B cell (primary cell): ENCODE measurements around the gene FXYD3.

Source experiments
- EZH2 ChIP-seq: IDR thresholded peaks from 2 replicates; pipeline ENCODE4 v1.6.1; 2012; ENCODE audit warnings: borderline replicate concordance, low read depth, mild to moderate bottlenecking, moderate library complexity, low read length; ENCODE audit not compliant: insufficient read depth, poor library complexity, severe bottlenecking
- TF ChIP-seq, protein P1 (sequence below): fragments of 200-600 bp; IDR thresholded peaks from one replicate; pipeline ENCODE4 v1.8.0; 2022; ENCODE audit warnings: antibody characterized with exemption, mild to moderate bottlenecking

DNA sequence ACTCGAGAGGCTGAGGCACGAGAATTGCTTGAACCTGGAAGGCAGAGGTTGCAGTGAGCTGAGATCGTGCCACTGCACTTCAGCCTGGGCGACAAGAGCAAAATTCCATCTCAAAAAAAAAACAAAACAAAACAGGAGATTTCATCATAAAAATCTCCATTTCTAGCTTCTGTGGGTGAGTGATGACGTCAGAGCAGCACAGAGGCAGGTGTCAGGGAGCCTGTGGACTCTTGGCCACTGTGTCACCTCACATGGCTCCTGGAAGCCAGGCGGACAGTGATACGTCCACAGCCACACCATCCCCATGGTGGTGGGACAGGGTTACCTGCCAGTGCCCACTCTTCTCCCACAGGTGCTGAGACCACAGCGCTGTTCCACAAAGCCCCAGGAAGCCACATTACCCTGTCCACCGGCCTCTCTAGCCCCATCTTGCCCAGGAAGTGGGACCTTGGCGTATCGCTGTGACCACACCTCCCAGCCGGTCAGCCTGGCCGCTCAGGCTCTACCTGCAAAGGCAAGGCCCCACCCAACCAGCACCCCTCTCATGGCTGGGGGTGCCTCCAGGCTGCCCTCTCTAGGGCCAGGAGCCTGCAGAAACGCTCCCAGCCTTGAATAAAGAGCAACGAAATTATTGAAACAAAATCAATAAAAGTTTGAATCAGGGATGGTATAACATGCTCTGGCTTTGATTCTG, 2.5 kb upstream of the FXYD3 start:
- TF ChIP-seq, protein P1, sequence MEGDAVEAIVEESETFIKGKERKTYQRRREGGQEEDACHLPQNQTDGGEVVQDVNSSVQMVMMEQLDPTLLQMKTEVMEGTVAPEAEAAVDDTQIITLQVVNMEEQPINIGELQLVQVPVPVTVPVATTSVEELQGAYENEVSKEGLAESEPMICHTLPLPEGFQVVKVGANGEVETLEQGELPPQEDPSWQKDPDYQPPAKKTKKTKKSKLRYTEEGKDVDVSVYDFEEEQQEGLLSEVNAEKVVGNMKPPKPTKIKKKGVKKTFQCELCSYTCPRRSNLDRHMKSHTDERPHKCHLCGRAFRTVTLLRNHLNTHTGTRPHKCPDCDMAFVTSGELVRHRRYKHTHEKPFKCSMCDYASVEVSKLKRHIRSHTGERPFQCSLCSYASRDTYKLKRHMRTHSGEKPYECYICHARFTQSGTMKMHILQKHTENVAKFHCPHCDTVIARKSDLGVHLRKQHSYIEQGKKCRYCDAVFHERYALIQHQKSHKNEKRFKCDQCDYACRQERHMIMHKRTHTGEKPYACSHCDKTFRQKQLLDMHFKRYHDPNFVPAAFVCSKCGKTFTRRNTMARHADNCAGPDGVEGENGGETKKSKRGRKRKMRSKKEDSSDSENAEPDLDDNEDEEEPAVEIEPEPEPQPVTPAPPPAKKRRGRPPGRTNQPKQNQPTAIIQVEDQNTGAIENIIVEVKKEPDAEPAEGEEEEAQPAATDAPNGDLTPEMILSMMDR = no peak
- no peak for TF ChIP-seq EZH2
